WERI-Rb-1 (cell line): ENCODE results near the gene RFX4.

Source experiments
- DNase-seq: peaks from one replicate; pipeline ENCODE4 v3.0.0-alpha.2; 2020
- H3K27ac ChIP-seq: fragments of 250-450 bp; sonication (Bioruptor Pico); 2 replicates; pipeline ENCODE4 v1.5.1; 2020; ENCODE audit warnings: mild to moderate bottlenecking, moderate library complexity
- H3K27me3 ChIP-seq: fragments of 250-450 bp; sonication (Bioruptor Pico); 2 replicates; pipeline ENCODE4 v1.5.1; 2021; ENCODE audit warnings: mild to moderate bottlenecking, low read depth, moderate library complexity; ENCODE audit not compliant: insufficient read depth, severe bottlenecking
- H3K36me3 ChIP-seq: fragments of 250-450 bp; sonication (Bioruptor Pico); 2 replicates; pipeline ENCODE4 v1.5.1; 2020; ENCODE audit warnings: mild to moderate bottlenecking, moderate library complexity
- H3K4me3 ChIP-seq: 2 replicates; pipeline ENCODE4 v1.5.1; 2011; ENCODE audit warnings: low read depth, mild to moderate bottlenecking, control low read depth, low read length
- H3K9me3 ChIP-seq: fragments of 250-450 bp; sonication (Bioruptor Pico); 2 replicates; pipeline ENCODE4 v1.5.1; 2021; ENCODE audit warnings: mild to moderate bottlenecking, moderate library complexity; ENCODE audit not compliant: severe bottlenecking
- CTCF ChIP-seq: IDR thresholded peaks from 2 replicates; pipeline ENCODE4 v1.5.1; 2011; ENCODE audit warnings: low read depth, mild to moderate bottlenecking, control low read depth, inconsistent platforms, low read length

RFX4 gene

GRCh38 chr12:106745181-106745745 lies 162.5 kb downstream of the RFX4 start:
- Histone ChIP-seq H3K36me3 (no peaks in the 10 kb centered on the region), H3K27ac (no peak overlapping the region), H3K9me3 (no peaks in the 10 kb centered on the region), H3K27me3 (peaks cover 13% of the 10 kb centered on the region), H3K4me3 (no peak overlapping the region)
- DNase-seq: no peak
- TF ChIP-seq CTCF: no peak

GRCh38 chr12:106747973-106748436 lies 165.2 kb downstream of the RFX4 start:
- no peak for TF ChIP-seq CTCF
- H3K27ac ChIP-seq: no peak overlapping the region
- H3K27me3 ChIP-seq: peaks cover 13% of the 10 kb centered on the region
- no peaks in the 10 kb centered on the region for H3K36me3 ChIP-seq
- no peaks in the 10 kb centered on the region for H3K9me3 ChIP-seq
- no peak for DNase-seq
- no peak overlapping the region for H3K4me3 ChIP-seq

GRCh38 chr12:106750524-106750923 lies 167.7 kb downstream of the RFX4 start:
- no peak for TF ChIP-seq CTCF
- no peak for DNase-seq
- Histone ChIP-seq H3K27me3 (peaks cover 1% of the 10 kb centered on the region), H3K9me3 (no peaks in the 10 kb centered on the region), H3K27ac (no peak overlapping the region), H3K36me3 (no peaks in the 10 kb centered on the region), H3K4me3 (no peak overlapping the region)

GRCh38 chr12:106753526-106753925 lies 170.7 kb downstream of the RFX4 start:
- DNase-seq: no peak
- H3K27me3 ChIP-seq: no peaks in the 10 kb centered on the region
- H3K9me3 ChIP-seq: no peaks in the 10 kb centered on the region
- no peaks in the 10 kb centered on the region for H3K36me3 ChIP-seq
- no peak overlapping the region for H3K4me3 ChIP-seq
- TF ChIP-seq CTCF: no peak
- H3K27ac ChIP-seq: no peak overlapping the region

GRCh38 chr12:106754331-106754730 lies 171.5 kb downstream of the RFX4 start:
- DNase-seq: no peak
- Histone ChIP-seq H3K36me3 (no peaks in the 10 kb centered on the region), H3K4me3 (no peak overlapping the region), H3K9me3 (no peaks in the 10 kb centered on the region), H3K27ac (no peak overlapping the region), H3K27me3 (no peaks in the 10 kb centered on the region)
- TF ChIP-seq CTCF: no peak
